SU-DHL-6 (cell line): ENCODE data around the gene KRT24.

ENCODE experiments used
- H2AFZ ChIP-seq: fragments of 200-600 bp; sonication (generic); 2 replicates; pipeline ENCODE4 v1.6.1; 2014; ENCODE audit warnings: low read depth, mild to moderate bottlenecking, moderate library complexity, mixed read lengths, antibody characterized with exemption, low read length; ENCODE audit not compliant: severe bottlenecking
- H3F3A ChIP-seq: fragments of 200-600 bp; shearing (Covaris generic); 2 replicates; pipeline ENCODE4 v1.6.0; 2016; ENCODE audit warnings: antibody characterized with exemption, mild to moderate bottlenecking; ENCODE audit not compliant: insufficient read depth
- H3K27ac ChIP-seq: fragments of 200-600 bp; sonication (generic); 2 replicates; pipeline ENCODE4 v1.5.1; 2016; ENCODE audit warnings: low read depth, mild to moderate bottlenecking, low read length, moderate library complexity, mixed read lengths
- H3K27me3 ChIP-seq: fragments of 200-600 bp; sonication (generic), shearing (Covaris generic); 2 replicates; pipeline ENCODE4 v1.6.0; 2014; ENCODE audit warnings: mild to moderate bottlenecking, low read length
- H3K36me3 ChIP-seq: fragments of 200-600 bp; sonication (generic); 2 replicates; pipeline ENCODE4 v1.6.1; 2014; ENCODE audit warnings: mild to moderate bottlenecking, low read length, mixed read lengths
- H3K4me2 ChIP-seq: fragments of 300-600, 200-600 bp; shearing (Covaris generic), sonication (generic); 2 replicates; pipeline ENCODE4 v1.6.0; 2014; ENCODE audit warnings: low read length, low read depth, mild to moderate bottlenecking; ENCODE audit not compliant: poor library complexity, severe bottlenecking
- H3K4me3 ChIP-seq: fragments of 200-600 bp; sonication (generic); 2 replicates; pipeline ENCODE4 v1.5.1; 2014; ENCODE audit warnings: antibody characterized with exemption, low read length, mild to moderate bottlenecking, mixed read lengths; ENCODE audit not compliant: insufficient read depth, poor library complexity, severe bottlenecking
- H3K79me2 ChIP-seq: fragments of 200-600 bp; sonication (generic); 2 replicates; pipeline ENCODE4 v1.6.1; 2014; ENCODE audit warnings: mild to moderate bottlenecking, low read length, moderate library complexity; ENCODE audit not compliant: insufficient read depth
- H3K9ac ChIP-seq: fragments of 200-600 bp; sonication (generic); 2 replicates; pipeline ENCODE4 v1.7.0; 2014; ENCODE audit warnings: mild to moderate bottlenecking, low read length
- H3K9me2 ChIP-seq: fragments of 200-600 bp; sonication (generic); replicated peaks from 2 replicates; pipeline ENCODE4 v1.6.1; 2014; ENCODE audit warnings: low read length; ENCODE audit not compliant: insufficient read depth
- H3K9me3 ChIP-seq: fragments of 200-600 bp; sonication (generic); 2 replicates; pipeline ENCODE4 v1.6.1; 2014; ENCODE audit warnings: low read length, mixed read lengths; ENCODE audit not compliant: insufficient read depth
- H4K20me1 ChIP-seq: fragments of 200-600 bp; sonication (generic); 2 replicates; pipeline ENCODE4 v1.6.1; 2014; ENCODE audit warnings: low read depth, mild to moderate bottlenecking, antibody characterized with exemption, low read length, moderate library complexity, mixed read lengths
- CTCF ChIP-seq: fragments of 200-600 bp; sonication (generic); IDR thresholded peaks from one replicate; pipeline ENCODE4 v1.5.1; 2017; ENCODE audit warnings: antibody characterized with exemption, mild to moderate bottlenecking, low read length, moderate library complexity; ENCODE audit not compliant: insufficient read depth, poor library complexity, severe bottlenecking
- EZH2phosphoT487 ChIP-seq: fragments of 200-600 bp; sonication (generic), shearing (Covaris generic); conservative IDR thresholded peaks from 2 replicates; pipeline ENCODE4 v1.6.1; 2018; ENCODE audit warnings: mild to moderate bottlenecking, antibody characterized with exemption, low read length, moderate library complexity, mixed read lengths

The KRT24 gene

GRCh38 chr17:40722241-40722640, 18.7 kb upstream of the KRT24 start:
- no peak overlapping the region for H3K4me2 ChIP-seq
- no peak overlapping the region for H3K9ac ChIP-seq
- H2AFZ ChIP-seq: no peak overlapping the region
- H3K9me2 ChIP-seq: no peaks in the 10 kb centered on the region
- H3K27me3 ChIP-seq: no peaks in the 10 kb centered on the region
- H4K20me1 ChIP-seq: no peaks in the 10 kb centered on the region
- no peaks in the 10 kb centered on the region for H3K79me2 ChIP-seq
- no peak overlapping the region for H3K27ac ChIP-seq
- H3K9me3 ChIP-seq: no peaks in the 10 kb centered on the region
- TF ChIP-seq EZH2phosphoT487 (no peak), CTCF (no peak)
- no peaks in the 10 kb centered on the region for H3K36me3 ChIP-seq
- no peaks in the 10 kb centered on the region for H3F3A ChIP-seq
- no peak overlapping the region for H3K4me3 ChIP-seq

DNA sequence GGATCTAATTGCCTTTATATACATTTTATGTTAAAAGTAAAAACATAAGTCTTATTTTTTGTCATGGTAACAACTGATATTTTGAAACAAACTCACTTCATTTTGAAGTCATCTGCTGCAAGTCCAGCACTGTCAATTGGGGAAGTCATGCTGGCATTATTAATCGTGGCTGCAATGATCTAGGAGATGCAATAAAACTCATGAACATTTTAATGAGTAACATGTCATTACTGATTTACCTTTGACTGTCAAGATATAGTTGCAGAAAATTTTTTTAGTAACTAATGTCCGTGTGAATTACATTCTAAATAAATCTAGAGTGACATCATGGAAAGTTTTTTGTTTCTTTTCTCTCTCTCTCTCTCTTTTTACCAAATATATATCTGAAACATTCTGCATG, 17.3 kb upstream of the KRT24 start:
- H3K9me2 ChIP-seq: no peaks in the 10 kb centered on the region
- no peaks in the 10 kb centered on the region for H3K36me3 ChIP-seq

DNA sequence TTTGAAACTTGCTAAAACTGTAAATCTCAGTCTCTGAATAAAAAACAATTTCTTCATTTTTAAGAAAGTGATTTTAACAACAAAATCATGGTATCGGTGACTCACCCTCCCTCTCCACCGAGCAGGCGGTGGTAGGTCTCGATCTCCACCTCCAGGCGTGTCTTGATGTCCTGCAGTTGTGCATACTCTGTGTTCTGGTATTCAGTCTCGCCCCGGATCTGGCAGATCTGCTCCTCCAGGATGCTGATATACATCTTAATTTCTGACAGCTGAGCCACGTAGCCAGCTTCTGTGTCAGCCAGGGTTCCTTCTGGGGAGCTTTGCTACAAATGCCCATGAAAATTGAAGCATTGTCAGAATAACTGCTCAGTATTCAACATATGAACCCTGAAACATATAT, 15.4 kb upstream of the KRT24 start:
- no peaks in the 10 kb centered on the region for H4K20me1 ChIP-seq
- no peaks in the 10 kb centered on the region for H3K27me3 ChIP-seq

More for the DNA sequence above, 17.3 kb upstream of the KRT24 start:
- H4K20me1 ChIP-seq: no peaks in the 10 kb centered on the region
- no peaks in the 10 kb centered on the region for H3K79me2 ChIP-seq
- H3F3A ChIP-seq: no peaks in the 10 kb centered on the region
- no peaks in the 10 kb centered on the region for H3K9me3 ChIP-seq
- no peak overlapping the region for H3K4me2 ChIP-seq
- no peak for TF ChIP-seq EZH2phosphoT487
- no peak for TF ChIP-seq CTCF
- H3K27me3 ChIP-seq: no peaks in the 10 kb centered on the region
- H3K27ac ChIP-seq: no peak overlapping the region
- no peak overlapping the region for H3K4me3 ChIP-seq
- no peak overlapping the region for H3K9ac ChIP-seq
- no peak overlapping the region for H2AFZ ChIP-seq

More for the DNA sequence above, 15.4 kb upstream of the KRT24 start:
- TF ChIP-seq EZH2phosphoT487: no peak
- no peak for TF ChIP-seq CTCF
- Histone ChIP-seq H3K36me3 (no peaks in the 10 kb centered on the region), H3K4me2 (no peak overlapping the region), H3F3A (no peaks in the 10 kb centered on the region), H3K9ac (no peak overlapping the region), H3K9me2 (no peaks in the 10 kb centered on the region), H2AFZ (no peak overlapping the region), H3K27ac (no peak overlapping the region), H3K9me3 (no peaks in the 10 kb centered on the region), H3K79me2 (no peaks in the 10 kb centered on the region), H3K4me3 (no peak overlapping the region)
